PFSK-1 (cell line): Measurements from ENCODE around the gene FAM210B.

Experiments
- POLR2AphosphoS5 ChIP-seq: IDR thresholded peaks from 2 replicates; pipeline ENCODE4 v1.6.1; 2012; ENCODE audit warnings: low read depth, mild to moderate bottlenecking, control low read depth, low read length, moderate library complexity
- SIN3A ChIP-seq: IDR thresholded peaks from 2 replicates; pipeline ENCODE4 v1.6.1; 2012; ENCODE audit warnings: mild to moderate bottlenecking, low read length, moderate library complexity, borderline replicate concordance; ENCODE audit not compliant: insufficient read depth
- TAF1 ChIP-seq: IDR thresholded peaks from 2 replicates; pipeline ENCODE4 v1.6.1; 2012; ENCODE audit warnings: low read length, control low read depth, borderline replicate concordance; ENCODE audit not compliant: insufficient read depth

GRCh38 chr20:56360908-56361205, 2.1 kb downstream of the FAM210B start:
- no peak for TF ChIP-seq POLR2AphosphoS5
- no peak for TF ChIP-seq SIN3A
- no peak for TF ChIP-seq TAF1
